HL-60 (cell line): Measurements from ENCODE around the gene CCNI2.

Experiments used
- DNase-seq, 2 experiments: peaks; one replicate each; pipeline ENCODE4 v3.0.0-alpha.2; 2010 to 2020; ENCODE audit warnings: low read depth in 1 of 2, low spot score in 1 of 2
- H3K27ac ChIP-seq: fragments of 250-450 bp; sonication (Bioruptor Pico); replicated peaks from 2 replicates; pipeline ENCODE4 v1.5.1; 2020; ENCODE audit warnings: mild to moderate bottlenecking, moderate library complexity
- H3K27me3 ChIP-seq: fragments of 250-450 bp; sonication (Bioruptor Pico); 2 replicates; pipeline ENCODE4 v1.5.1; 2021; ENCODE audit warnings: mild to moderate bottlenecking, moderate library complexity; ENCODE audit not compliant: insufficient read depth, poor library complexity, severe bottlenecking
- H3K4me3 ChIP-seq: replicated peaks from 2 replicates; pipeline ENCODE4 v1.5.1; 2011; ENCODE audit warnings: mild to moderate bottlenecking, control low read depth, low read length; ENCODE audit not compliant: insufficient read depth
- GABPA ChIP-seq: IDR thresholded peaks from 2 replicates; pipeline ENCODE4 v1.6.1; 2012; ENCODE audit warnings: low read depth
- POLR2AphosphoS5 ChIP-seq: IDR thresholded peaks from 2 replicates; pipeline ENCODE4 v1.6.1; 2012; ENCODE audit warnings: low read depth
- SPI1 ChIP-seq: IDR thresholded peaks from 2 replicates; pipeline ENCODE4 v1.6.1; 2012; ENCODE audit warnings: low read depth, mild to moderate bottlenecking, borderline replicate concordance
- TF ChIP-seq, protein P1 (sequence below): IDR thresholded peaks from 2 replicates; pipeline ENCODE4 v1.6.1; 2012; ENCODE audit warnings: low read depth; ENCODE audit not compliant: insufficient replicate concordance
- TF ChIP-seq, protein P2 (sequence below): IDR thresholded peaks from one replicate; pipeline ENCODE4 v1.5.1; 2011; ENCODE audit warnings: low read length, control low read depth, inconsistent platforms; ENCODE audit not compliant: insufficient read depth

Gene CCNI2

DNA sequence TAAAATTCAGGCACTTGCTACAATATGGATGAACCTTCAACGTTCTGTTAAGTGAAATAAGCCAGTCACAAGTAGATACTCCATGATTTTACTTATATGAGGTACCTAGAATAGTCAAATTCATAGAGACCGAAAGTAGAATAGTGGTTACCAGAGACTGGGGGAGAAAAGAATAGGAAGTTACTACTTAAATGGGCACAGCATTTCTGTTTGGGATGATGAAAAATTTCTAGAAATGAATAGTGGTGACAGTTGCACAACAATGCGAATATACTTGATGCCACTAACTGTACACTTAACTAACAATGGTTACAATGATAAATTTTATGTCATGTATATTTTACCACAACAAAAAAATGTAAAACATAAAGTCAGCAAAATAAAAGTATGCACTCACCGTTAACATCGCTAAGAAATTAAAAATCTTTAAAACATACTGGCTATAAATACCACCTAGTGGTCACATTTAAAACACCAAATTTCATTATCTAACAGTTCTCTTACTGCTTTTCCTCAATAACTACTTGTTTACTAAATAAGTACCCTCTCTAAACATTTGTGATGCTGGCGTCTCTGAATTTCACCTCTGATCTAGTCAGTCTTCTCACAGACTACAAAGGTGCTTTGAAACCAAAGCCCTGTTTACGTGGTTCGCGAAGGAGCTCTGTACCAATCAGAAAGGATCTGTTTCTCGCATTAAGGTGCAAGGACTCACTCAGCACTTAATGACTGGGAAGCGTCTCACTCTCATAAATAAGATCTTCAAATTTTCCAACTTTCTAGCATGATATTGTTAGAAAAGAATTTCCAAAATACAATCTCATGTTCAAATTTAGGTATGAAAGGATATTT lies 32.5 kb upstream of the CCNI2 start:
- no peak overlapping the region for H3K27ac ChIP-seq
- no peaks in the 10 kb centered on the region for H3K27me3 ChIP-seq
- no peak for DNase-seq
- no peak for TF ChIP-seq GABPA
- TF ChIP-seq, protein P1, sequence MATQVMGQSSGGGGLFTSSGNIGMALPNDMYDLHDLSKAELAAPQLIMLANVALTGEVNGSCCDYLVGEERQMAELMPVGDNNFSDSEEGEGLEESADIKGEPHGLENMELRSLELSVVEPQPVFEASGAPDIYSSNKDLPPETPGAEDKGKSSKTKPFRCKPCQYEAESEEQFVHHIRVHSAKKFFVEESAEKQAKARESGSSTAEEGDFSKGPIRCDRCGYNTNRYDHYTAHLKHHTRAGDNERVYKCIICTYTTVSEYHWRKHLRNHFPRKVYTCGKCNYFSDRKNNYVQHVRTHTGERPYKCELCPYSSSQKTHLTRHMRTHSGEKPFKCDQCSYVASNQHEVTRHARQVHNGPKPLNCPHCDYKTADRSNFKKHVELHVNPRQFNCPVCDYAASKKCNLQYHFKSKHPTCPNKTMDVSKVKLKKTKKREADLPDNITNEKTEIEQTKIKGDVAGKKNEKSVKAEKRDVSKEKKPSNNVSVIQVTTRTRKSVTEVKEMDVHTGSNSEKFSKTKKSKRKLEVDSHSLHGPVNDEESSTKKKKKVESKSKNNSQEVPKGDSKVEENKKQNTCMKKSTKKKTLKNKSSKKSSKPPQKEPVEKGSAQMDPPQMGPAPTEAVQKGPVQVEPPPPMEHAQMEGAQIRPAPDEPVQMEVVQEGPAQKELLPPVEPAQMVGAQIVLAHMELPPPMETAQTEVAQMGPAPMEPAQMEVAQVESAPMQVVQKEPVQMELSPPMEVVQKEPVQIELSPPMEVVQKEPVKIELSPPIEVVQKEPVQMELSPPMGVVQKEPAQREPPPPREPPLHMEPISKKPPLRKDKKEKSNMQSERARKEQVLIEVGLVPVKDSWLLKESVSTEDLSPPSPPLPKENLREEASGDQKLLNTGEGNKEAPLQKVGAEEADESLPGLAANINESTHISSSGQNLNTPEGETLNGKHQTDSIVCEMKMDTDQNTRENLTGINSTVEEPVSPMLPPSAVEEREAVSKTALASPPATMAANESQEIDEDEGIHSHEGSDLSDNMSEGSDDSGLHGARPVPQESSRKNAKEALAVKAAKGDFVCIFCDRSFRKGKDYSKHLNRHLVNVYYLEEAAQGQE: no peak
- no peak for TF ChIP-seq POLR2AphosphoS5
- TF ChIP-seq, protein P2, sequence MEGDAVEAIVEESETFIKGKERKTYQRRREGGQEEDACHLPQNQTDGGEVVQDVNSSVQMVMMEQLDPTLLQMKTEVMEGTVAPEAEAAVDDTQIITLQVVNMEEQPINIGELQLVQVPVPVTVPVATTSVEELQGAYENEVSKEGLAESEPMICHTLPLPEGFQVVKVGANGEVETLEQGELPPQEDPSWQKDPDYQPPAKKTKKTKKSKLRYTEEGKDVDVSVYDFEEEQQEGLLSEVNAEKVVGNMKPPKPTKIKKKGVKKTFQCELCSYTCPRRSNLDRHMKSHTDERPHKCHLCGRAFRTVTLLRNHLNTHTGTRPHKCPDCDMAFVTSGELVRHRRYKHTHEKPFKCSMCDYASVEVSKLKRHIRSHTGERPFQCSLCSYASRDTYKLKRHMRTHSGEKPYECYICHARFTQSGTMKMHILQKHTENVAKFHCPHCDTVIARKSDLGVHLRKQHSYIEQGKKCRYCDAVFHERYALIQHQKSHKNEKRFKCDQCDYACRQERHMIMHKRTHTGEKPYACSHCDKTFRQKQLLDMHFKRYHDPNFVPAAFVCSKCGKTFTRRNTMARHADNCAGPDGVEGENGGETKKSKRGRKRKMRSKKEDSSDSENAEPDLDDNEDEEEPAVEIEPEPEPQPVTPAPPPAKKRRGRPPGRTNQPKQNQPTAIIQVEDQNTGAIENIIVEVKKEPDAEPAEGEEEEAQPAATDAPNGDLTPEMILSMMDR: no peak
- TF ChIP-seq SPI1: no peak
- H3K4me3 ChIP-seq: no peak overlapping the region

DNA sequence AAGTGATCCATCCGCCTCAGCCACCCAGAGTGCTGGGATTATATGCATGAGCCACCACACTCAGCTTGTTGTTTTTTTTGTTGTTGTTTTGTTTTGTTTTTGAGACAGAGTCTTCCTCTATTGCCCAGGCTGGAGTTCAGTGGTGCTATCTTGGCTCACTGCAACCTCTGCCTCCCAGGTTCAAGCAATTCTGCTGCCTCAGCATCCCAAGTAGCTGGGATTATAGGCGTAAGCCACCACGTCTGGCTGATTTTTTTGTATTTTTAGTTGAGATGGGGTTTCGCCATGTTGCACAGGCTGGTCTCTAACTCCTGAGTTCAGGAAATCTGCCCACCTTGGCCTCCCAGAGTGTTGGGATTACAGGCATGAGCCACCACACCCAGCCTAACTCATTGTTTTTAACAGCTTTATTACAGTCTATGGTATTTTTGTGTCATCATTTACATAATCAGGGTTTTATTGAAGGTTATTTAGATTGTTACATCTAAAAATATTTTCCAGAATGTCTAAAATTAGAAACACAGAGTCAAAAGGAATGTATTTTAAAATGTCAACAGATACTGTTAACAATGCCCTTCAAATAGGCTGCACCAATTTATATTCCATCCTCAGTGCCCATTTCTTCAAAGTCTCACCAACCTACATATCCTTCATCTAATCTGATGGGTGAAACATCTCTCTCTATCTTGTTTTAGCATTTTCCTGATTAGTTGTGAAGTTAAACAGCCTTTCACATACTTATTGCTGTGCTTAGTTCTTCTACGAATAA lies 28.5 kb upstream of the CCNI2 start:
- TF ChIP-seq, protein P1: no peak
- TF ChIP-seq GABPA (no peak), POLR2AphosphoS5 (no peak), SPI1 (no peak)
- TF ChIP-seq, protein P2: no peak
- DNase-seq: no peak
- H3K27ac ChIP-seq: no peak overlapping the region
- no peaks in the 10 kb centered on the region for H3K27me3 ChIP-seq
- no peak overlapping the region for H3K4me3 ChIP-seq

DNA sequence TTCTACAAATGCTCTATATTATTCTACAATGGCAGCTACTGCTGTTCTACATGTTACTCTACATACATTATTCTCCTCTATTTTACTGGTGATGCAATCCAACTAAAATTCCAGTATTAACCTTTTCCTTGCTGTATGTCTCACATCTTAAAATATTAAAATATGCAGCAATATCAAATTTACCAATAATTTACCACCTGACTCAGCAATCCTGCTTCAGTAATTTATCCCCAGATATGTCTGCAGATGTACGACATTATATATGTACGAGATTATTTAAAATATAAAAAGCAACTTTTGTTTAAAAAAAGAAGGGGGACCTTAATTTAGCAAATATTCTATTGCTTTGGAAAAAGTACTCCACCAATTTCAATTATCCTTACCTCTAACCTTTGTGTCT lies 21.5 kb upstream of the CCNI2 start:
- TF ChIP-seq POLR2AphosphoS5 (no peak), SPI1 (no peak), GABPA (no peak)
- TF ChIP-seq, protein P2: no peak
- TF ChIP-seq, protein P1: no peak
- Histone ChIP-seq H3K4me3 (no peak overlapping the region), H3K27ac (no peak overlapping the region), H3K27me3 (no peaks in the 10 kb centered on the region)
- DNase-seq: no peak
